ENCODE results near the gene NR2C2.

The NR2C2 gene

DNA sequence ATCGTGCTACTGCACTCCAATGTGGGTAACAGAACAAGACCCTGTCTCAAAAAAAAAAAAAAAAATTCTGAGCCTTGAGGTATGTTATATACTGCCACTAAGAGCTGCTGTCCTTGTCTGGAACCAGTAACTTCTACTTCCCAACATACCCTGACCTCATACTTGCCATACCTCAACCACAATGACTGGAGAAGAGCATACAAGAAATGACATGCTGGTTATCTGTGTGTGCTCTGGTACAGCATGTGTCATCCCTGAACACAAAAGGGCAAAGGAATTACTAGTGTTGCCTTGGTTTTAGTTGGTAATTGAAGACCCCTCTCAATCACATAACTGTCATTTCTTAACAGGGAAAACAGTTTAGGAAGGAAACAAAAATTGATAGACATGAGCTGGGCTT, 63.3 kb downstream of the NR2C2 start:
- in situ Hi-C loops (cut with MboI; ENCODE audit: low sequenced_read_pairs), result no loop called here

DNA sequence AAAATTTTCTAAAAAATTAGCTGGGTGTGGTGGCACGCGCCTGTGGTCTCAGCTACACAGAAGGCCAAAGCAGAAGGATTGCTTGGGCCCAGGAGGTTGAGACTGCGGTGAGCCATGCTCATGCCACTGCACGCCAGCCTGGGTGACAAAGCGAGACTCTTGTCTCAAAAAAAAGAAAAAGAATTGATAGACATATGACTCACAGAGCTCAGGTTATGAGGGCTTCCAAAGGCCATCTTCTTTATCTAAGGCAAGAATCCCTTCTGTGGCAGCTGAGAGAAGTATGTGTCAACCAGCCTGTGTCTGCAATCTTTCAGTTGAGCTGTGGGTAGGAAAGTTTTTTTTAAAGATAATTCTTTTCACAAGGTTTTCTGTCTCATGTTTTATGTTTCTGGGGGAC, 63.8 kb downstream of the NR2C2 start:
- in situ Hi-C loops (cut with MboI; ENCODE audit: low sequenced_read_pairs), result no loop called here

DNA sequence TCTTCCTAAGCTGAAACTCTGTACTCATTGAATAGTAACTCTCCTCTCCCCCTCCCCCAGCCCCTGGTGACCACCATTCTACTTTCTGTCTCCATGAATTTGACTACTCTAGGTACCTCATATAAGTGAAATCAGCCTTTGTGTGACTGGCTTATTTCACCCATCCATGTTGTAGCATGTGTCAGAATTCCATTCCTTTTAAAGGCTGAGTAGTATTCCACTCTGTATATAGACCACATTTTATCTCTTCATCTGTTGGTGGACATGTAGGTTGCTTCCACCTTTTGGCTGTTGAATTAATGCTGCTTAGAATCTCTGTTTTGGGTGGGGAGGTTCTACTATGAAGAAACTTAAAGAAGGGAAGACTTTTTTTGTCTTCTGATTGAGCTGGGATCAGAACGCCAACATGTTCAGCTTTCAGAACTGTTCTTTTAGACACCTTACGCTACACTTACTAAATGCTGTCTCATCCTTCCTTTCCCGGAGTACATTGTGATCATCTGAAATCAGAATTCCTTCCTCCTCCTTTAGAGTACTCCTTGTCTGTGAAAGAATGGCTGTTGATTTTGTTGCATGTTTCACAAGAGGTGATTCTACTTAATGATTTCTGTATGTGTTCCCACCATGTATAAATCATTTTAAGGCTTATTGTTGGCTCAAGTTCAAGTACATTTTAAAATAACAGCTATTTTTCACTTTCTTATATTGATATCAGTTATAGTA, 67.4 kb downstream of the NR2C2 start:
- in situ Hi-C loops (cut with MboI; ENCODE audit: low sequenced_read_pairs), result no loop called here

DNA sequence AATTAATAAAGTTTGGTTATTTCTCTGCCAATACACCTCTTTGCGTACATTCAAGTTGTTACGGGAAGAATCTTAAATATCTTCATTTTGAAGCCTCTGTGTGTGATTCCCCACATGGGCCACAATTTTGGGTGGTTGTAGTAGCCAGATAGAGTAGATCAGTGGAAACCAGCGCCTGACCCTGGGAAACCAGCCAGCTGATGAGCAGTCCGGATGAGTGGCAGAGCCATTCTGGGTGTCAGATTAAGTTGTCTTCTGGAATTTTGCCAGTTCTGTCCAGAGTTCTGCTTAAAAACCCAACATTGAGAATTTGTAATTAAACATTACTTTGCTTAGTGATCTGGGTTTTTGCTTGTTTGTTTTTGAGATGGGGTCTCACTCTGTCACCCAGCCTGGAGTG, 68.1 kb downstream of the NR2C2 start:
- in situ Hi-C loops (cut with MboI; ENCODE audit: low sequenced_read_pairs), result no loop called here

DNA sequence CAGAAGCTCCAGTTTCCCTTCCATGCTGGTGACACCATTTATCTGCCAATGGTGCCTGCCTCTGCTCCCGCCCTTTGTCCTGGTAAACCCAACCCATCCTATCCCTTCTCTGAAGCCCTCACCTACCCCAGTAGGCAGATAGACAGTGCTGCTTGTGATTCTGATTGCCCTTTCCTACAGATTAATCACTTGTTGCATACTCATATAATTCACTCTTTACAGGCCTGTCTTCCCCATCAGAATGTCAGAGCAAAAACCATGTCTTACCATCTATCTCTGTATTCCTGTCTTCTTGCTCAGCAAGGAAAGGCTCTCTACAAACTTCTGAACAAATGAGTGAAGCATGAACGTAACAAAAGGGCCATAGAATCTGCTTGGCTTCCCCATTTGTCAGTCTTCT, 69.8 kb downstream of the NR2C2 start:
- in situ Hi-C loops (cut with MboI; ENCODE audit: low sequenced_read_pairs), result no loop called here

DNA sequence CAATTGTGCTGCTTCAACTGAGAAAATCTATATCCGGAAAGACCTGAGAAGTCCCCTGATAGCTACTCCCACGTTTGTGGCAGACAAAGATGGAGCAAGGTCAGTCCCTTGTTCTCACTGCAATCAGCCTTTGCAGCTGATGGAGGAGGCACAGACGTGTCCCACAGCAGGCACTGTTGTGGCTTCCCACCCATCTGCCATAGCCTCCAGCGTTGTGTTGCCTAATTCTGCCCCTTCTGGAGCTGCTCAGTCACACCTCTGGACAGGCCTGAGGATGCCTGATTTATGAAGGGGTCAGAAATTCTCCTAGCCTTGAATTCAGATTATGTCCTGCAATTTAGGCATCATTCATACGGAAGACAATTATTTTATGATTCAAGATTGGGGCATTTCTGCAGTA, 75.9 kb downstream of the NR2C2 start:
- in situ Hi-C loops (cut with MboI; ENCODE audit: low sequenced_read_pairs), result no loop called here

DNA sequence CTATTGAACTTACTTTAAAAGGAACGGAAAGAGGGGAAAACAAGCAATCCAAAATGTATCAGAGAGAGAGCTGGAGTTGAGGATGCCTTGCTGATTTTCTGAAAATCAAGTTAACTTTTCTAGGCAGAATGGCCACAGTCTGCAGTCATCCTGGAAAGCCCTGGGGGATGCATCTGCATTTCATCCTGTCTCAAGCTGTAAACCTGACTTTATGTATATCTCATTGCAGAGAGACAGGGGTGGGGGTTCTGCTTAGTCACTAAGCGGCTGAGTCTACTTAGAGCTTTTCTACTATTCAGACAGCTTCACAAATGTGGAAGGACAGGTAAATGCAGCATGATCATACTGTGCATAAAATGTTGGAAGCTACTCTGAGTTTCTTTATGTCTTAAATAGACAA, 76.3 kb downstream of the NR2C2 start:
- in situ Hi-C loops (cut with MboI; ENCODE audit: low sequenced_read_pairs), result no loop called here

DNA sequence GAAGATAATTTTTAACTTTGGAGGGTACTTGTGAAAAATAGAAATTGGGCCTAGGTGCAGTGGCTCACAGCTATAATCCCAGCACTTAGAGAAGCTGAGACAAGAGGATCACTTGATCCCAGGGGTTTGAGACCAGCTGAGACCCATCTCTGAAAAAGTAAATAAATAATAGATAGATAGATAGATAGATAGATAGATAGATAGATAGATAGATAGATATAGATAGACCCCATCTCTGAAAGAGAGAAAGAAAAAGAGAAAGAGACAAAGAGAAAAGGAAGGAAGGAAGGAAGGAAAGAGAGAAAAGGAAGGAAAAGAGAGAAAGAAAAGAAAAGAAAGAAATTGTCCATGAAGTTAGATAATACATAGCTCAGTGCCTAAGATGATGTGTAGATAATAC, 82.2 kb downstream of the NR2C2 start:
- in situ Hi-C loops (cut with MboI; ENCODE audit: low sequenced_read_pairs), result no loop called here

DNA sequence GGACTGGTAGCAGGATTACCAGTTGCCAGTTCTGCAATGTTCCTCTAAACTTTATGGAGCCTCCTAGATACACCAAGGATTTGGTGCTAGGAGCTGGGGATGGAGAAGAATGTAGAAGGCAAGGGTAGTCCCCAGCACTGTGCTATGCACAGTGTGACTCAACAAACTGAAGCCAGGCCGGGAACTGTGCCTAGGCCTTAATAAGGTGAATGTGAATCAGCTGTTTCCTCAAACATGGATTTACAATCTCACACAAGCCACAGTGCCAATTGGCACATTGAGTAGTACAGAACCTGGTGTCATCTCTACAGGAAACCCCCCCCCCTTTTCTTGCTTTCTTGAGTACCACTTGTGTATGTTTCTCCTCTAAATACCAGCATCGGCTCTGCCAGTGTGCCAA, 85.3 kb downstream of the NR2C2 start:
- in situ Hi-C loops (cut with MboI; ENCODE audit: low sequenced_read_pairs), result no loop called here

DNA sequence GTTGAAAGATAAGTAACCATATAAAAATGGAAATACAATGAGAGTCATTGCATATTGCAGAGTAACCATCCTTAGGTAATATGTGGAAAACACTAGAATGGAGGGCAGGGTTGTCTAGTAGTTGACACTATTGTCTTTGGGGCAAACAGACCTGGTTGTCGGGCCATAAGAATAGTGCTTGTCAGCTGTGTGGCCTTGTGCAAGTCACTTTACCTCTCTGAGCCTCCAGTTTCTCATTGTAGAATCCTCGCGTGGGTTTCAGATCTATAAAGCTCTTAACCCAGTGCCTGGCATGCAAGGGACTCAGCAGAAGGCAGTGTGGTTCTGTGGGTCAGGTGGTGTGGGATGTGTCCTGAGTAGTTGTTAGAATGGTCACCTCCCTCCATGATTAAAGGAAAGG, 85.7 kb downstream of the NR2C2 start:
- in situ Hi-C loops (cut with MboI; ENCODE audit: low sequenced_read_pairs), result no loop called here

DNA sequence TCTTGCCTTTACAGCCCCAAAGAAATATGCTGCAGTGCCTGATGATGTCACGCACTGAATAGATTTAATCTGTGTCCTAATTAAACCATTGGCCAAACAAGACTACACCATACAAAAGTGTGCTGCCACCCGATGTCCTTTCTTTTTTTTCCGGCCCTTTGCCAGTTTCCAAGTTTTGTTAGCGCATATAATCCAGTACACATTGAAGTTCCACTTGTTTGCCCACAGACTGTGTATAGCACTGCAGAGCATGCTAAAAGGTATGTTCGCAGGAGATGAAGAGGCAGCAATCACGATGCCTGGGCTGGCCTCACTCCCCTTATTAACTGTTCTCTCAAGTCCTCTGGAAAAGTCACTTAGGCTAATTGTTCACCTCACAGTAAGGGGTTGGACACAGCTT, 90.9 kb downstream of the NR2C2 start:
- in situ Hi-C loops (cut with MboI; ENCODE audit: low sequenced_read_pairs), result no loop called here

DNA sequence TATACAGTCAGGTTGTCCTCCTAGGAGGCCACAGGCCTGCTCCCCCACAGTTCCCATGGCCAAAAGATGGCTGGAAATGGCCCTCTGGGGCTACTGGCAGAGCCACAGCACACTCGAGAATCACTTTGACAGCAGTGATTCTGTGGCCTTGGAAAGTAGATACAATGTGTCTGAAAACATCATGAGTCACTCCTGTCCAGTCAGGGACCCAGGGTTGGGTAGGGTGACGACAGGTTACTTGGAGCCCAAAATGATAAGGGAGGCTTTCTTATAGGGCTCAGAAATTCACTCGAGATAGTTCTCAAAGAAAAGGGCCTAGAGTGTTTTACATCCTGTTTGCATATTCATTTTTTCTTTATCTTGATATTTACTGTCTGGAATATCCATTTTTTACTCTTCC, 93.5 kb downstream of the NR2C2 start:
- in situ Hi-C loops (cut with MboI; ENCODE audit: low sequenced_read_pairs), result no loop called here

DNA sequence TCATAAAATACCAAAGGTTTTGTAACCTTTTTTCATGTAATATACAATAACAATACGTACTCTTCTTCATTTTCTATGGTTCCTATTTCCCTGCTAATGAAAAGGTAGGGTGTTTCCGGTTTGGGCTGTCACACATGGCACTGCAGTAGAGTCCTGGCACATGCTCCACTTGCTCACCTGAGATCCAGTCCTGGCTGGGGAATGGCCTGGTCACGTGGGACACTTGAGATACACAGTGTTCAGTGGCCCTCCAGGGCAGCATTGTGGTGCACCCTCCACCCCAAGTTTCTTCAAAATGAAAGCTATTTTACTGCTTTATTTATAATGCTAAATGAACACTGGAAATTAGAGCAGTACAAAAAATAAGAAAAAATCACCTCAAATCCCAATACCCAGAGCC, 94.6 kb downstream of the NR2C2 start:
- in situ Hi-C loops (cut with MboI; ENCODE audit: low sequenced_read_pairs), result no loop called here

DNA sequence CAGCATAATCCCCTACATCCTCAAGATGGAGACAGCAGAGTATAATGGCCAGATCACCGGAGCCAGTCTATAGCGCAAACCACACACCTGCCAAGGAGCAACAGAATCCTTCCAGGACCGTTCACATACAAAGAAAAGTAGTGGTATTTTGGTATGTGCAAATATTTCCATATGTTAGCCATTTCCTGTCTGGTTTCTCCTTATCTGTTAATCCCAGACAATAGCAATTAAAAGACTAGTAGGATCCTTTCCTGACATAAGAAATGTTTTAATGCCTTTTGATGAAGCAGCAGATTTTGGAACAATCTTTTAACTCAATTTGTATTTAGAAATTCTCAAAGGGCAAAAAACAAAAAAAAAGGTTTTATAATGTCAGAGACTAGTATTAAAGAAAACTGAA, 95.6 kb downstream of the NR2C2 start:
- in situ Hi-C loops (cut with MboI; ENCODE audit: low sequenced_read_pairs), result no loop called here

DNA sequence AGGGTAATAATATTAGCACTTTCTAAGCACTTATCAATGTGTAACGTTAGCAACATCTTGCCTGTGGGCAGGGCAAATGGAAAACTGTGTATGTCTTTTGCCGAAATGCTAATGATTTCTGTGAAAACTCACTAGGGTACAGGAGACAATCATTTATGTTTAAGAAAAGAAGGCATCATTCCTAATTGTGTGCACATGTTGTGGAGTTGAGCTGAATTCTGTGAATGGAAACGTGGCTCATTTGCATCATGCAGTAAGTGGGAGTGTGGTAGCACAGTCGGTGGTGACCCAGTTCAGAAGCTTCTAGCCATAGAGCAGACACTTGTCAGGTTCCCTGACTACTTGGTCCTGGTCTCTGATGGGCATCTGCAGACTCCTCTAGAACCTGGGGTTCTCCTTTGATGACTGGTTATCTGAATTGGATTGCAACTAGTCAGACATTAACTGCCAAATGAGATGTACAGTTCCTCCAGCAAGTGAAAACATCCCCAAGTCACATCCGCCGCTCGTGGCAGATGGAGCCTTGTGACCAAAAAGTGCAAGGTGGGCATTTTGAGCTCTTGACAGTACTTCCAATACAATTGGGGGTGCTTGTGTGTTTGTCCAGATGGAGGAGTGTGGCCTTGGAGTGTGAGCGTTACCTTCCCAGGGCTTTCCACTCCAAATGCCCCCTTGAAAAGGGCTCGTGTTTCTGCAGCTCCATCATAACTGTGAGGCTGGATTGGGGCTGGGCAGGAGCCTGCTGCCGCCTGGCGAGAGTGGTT, 96.2 kb downstream of the NR2C2 start:
- in situ Hi-C loops (cut with MboI; ENCODE audit: low sequenced_read_pairs), result no loop called here

DNA sequence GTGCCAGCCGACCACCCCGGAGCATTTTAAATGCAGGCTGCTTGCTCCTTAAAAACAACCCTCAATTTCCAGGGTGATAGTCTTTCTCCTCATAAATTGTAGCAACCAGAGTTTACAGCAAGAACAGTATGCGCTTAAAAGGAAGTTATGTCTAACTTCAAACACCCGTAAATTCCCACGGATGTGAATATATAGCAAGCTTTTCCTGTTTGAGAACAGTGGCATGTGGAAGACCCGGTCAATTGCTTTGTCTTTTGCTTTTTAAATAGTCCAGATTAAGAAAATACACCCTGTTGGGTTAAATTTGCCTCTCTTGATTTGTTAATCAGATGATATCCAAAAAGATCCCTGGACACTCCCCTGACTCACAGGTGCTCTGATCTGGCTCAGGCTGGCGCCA, 96.9 kb downstream of the NR2C2 start:
- in situ Hi-C loops (cut with MboI; ENCODE audit: low sequenced_read_pairs), result no loop called here

DNA sequence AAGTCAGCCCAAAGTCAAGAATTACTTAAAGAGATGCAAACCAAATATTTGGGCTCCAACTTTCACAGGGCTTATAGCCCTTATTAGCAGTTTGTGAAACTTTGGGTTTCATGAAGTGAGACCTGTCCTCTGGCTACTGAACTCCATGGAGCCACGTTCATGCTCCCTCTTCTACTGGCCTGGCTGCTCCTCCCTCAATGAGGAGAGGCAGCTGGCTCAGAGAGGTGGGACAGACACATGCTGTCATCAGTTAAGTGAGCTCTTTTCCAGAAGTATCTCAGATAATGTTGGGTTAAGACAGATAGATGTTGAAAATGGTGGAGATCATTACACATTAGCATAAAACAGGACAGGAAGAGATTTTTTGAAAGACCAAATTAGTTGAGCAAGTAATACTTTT, 98.3 kb downstream of the NR2C2 start:
- in situ Hi-C loops (cut with MboI; ENCODE audit: low sequenced_read_pairs), result no loop called here

DNA sequence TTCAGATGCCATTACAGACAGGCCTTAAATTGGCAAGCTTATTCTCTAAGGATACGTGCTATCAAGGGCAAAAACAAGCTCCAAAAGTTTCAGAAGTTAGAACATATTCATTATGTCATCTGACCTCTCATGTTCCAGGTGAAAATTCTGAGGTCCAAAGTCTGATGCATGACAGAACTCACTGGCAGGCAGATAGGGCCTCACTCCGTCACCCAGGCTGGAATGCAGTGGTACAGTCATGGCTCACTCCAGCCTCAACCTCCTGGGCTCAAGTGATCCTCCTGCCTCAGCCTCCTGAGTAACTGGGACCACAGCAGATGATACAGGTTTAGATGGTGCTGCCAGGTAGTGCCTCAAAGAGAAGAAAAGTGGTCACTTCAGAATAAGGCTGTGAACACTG, 102.2 kb downstream of the NR2C2 start:
- in situ Hi-C loops (cut with MboI; ENCODE audit: low sequenced_read_pairs), result no loop called here

DNA sequence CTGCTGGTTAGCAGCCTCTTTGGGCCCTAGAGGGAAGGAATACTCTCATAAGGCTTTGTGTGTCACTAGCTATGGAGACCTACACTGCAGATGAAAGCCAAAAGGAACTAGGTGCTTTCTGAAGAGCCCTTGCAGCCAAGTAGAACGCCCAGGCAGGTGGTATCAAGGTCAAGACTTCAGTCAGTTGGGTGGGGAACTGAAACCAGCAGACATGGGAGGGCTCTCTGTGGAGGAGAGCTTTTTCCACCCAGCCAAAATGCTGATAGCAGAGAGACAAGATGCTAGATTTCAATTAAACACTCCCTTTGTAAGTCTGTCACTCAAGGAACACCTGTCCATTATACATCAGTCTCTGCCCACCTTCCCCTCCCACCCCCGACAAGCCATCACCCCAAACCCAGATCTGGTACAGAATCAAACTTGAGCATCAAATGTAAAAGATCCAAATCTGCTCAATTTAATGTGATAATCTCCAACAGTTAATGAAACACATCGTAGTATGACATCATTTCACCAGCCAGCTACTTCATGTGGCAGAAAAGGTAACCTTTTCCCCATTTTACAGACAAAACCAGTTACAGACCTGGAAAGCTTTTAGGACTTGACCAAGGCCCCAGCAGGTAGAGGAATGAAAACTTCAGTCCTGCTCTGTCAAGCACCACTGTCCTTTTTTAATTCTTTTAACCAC, 103.2 kb downstream of the NR2C2 start:
- in situ Hi-C loops (cut with MboI; ENCODE audit: low sequenced_read_pairs), result no loop called here

DNA sequence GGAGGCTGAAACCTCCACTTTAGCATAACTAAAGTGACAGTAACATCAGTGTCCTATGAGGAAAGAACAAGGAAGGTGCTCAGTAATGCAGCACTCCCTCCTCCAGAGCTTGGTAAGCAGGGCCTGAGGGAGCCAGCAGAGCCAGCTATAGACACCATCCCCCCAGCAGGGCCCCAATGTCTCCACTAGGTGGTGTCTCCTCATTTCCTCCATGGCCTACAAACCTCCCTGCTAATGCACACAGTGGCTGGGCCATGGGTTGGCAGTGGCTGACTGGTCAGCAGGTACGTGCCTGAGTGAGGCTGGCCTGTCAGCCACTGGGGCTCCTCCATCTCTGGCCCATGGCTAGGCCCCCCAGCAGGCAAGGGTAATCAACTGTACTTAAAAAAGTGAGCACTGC, 104.1 kb downstream of the NR2C2 start:
- in situ Hi-C loops (cut with MboI; ENCODE audit: low sequenced_read_pairs), result no loop called here

DNA sequence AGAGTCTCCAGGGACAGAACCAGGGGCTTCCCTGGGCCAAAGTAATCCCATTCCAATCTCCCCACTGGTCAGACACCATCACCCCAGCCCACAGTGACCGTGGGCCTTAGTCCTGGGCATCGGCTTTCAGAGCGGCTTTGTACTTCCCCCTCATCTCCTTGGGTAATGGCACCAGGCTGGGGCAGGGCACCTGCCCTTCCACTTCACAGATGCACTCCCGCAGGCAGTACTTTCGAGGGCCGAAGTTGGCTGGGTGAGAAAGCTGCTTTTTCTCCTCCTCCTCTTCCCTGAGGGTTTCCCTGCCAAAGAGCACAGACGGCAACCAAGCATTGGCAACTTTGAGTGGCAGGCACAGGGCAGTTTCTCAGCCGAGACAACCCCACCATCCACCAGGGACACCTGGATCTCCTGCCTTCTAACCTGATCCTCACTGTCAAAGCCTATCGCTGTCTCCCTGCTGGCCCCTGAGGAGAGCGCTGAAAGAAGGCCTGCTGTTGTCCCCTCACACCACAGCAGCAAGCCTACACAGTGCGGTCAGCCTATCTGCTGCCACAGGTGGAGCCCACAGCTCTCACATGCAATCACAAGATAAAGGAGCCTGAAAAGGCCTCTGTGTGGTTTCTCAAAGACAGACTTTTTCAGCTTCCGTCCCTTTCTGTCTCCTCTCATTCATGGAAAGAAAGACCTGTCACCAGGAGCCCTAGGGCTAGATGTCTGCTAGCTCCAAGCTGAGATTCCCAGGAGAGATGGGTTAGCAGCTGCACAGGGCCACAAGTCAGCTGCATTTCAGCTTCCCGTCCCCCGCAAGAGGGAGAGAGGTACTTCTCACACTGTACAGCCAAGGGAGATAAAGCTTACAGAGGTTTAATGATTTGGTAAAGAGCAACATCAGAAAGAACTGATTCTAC, 105.2 kb downstream of the NR2C2 start:
- in situ Hi-C loops (cut with MboI; ENCODE audit: low sequenced_read_pairs), result no loop called here
